GM21381 (cell line): Measurements from ENCODE around the gene ZCCHC17.

Experiments
- ATAC-seq: cut with Tn5 transposase; IDR thresholded peaks from one replicate; pipeline ENCODE4 v1.9.1; 2021; ENCODE audit warnings: mild to moderate bottlenecking, moderate library complexity; ENCODE audit not compliant: unreplicated experiment

Gene ZCCHC17

GRCh38 chr1:31389616-31390015 is 92.8 kb downstream of the ZCCHC17 start:
- no peak for ATAC-seq

GRCh38 chr1:31390071-31390470 is 93.2 kb downstream of the ZCCHC17 start:
- ATAC-seq, result no peak

DNA sequence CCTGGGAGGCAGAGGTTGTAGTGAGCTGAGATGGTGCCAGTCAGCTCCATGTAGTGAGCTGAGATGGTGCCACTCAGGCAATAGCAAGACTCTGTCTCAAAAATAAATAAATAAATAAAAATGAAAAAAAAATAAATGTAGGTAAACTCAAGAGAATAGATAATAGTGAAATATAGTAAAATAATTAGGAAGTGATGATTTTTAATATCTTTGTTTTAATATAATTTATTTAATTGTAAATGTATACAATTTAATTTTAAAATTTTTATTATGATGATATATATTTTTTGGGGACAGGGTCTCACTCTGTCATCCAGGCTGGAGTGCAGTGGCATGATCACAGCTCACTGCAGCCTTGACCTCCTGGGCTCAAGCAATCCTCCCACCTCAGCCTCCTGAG is 96.6 kb downstream of the ZCCHC17 start:
- no peak for ATAC-seq

DNA sequence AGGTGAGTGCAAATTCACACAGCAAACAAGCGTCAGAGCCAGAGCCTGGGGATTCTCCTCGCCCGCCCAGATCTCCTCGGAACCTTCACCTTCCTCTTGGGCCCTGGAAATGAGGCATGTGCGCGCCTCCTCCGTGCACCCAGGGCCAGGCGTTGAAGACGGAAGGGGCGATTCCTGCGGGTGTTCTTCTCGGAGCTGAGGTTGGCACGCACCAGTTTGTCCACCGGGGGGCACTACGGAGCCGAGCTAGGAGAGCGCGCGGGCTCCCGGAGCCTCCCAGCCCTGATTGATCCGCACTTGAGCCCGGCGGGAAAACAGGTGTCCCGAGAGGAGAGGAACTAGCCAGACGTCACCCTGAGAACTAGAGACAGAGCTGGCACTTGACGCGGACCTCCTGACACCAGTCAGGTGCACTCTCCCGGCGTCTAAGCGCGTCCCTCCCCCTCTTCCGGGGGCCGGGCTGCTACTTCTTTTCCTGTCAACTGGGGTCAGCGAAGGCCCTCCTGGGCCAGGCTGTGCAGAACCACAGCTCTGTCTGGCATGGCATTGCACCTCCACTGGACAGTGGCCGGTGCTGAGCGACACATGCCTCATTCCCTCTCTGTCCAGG is 97.9 kb downstream of the ZCCHC17 start:
- peak; percentile 62 for ATAC-seq

DNA sequence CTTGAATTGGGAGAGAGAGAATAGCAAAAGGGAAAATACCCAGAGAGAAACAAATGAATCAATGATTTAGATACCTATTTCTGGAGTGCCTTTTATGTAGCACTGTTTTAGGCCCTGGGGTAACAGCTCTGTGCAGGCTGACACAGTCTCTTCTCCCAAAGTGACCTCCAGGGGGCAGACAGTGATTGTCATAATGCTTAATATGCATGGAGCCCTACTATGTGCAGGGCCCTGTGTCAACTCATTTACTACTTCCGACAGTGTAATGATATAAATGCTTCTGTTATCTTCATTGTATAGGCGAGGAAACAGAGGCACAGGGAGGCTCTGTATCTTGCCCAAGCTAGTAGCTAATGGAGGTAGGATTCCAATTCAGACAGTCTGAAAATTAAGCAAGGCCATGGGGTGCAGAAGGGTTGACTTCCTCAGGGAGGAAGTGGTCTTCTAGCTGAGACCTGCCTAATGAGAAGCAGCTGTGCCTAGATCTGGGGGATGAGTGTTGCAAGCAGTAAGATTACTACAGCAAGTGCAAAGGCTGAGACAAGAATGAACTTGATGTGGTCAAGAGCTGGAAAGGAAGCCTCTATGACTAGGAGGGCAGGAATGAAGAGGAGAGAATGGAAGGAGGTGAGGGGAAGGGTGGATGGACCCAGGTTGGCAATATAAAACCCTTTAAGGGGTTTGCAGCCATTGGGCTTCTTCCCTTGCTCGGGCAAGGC is 100.0 kb downstream of the ZCCHC17 start:
- no peak for ATAC-seq

DNA sequence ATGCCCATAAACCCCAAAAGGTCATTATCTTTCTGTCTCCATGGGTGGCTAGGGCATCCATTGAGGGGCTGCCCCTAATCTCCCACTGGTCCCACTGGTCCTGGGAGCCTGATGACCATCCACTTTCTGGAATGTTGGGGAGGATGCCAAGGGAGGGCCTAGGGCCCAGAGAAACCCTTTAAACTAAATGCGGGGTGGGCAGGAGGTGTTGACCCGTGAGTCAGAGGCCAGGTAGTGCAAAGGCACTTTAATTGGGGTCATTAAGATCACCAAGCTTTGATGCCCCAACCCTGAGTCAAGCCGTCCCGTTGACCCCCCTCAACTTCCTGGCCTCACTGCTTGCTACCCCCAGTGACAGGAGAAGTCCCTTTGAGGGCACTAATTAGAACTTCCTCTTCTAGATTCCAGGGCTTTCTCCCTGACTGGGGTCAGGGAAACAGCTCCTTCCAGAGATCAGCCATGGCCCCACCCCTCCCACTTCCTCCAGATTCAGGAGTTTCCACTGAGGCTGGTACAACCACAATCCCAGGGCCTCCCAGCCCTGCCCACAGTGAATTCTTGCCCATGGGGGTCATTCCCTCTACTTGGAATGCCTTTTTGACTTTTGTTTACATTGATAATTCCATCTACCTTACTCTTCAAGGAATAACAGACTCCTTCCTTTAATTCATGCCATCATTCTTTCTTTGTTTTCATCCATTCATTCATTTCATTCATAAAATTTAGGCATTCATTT is 100.7 kb downstream of the ZCCHC17 start:
- no peak for ATAC-seq

GRCh38 chr1:31398246-31398645 is 101.4 kb downstream of the ZCCHC17 start:
- ATAC-seq, result no peak

- ATAC-seq, result no peak
Observed at GRCh38 chr1:31399976-31400375, 103.1 kb downstream of the ZCCHC17 start.

GRCh38 chr1:31400393-31400792 is 103.6 kb downstream of the ZCCHC17 start:
- ATAC-seq, result no peak

DNA sequence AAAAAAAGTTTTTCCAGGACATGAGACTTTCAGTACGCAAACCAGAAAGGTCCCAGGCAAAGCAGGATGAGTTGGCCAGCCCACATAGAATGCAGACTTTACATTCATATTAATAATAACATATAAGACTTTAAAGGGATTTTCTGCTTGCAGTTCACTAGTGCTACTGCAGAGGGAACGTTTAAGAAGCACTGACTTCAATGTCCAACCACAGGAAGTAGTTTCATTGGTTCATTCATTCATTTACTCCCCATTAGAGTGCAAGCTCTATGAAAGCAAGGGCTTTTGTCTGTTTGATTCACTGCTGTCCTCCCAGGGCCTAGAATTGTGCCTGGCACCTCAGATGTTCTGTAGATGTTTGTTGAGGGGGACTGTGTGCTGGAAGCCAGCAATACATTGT is 104.4 kb downstream of the ZCCHC17 start:
- ATAC-seq, result no peak

DNA sequence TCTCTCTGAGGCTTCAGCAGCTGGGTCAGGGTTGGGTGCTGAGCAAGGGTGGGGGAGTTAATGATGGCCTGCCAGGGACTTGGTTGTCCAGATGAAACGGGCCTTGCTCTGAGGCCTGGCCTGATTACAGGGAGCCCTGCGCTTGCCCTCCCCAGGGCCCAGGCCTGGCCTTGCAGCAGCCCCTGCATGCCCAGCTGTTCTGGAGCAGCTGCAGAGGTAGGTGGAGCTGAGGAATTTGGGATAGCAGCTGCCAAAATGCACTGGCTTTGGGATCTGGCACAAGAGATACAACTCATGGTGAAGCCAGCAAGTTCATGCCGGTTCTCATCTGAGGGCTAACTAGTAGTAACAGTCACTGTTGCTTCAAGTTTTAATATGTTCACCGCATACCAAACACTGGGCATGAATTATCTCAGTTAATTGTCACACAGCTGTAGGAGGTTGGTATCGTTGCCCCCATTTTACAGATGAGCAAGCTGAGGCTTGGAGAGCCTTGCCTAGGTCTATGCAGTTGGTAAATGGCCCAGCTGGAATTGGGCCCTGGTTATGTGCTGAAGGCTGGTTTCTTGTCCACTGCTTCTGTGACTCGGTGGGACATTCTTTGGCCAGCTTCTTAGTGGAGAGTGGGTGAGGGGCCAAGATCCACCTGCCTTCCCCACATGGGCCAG is 108.9 kb downstream of the ZCCHC17 start:
- no peak for ATAC-seq

- no peak for ATAC-seq
Observed at GRCh38 chr1:31407029-31407626, 110.3 kb downstream of the ZCCHC17 start.

GRCh38 chr1:31408788-31409318 is 112.0 kb downstream of the ZCCHC17 start:
- no peak for ATAC-seq

DNA sequence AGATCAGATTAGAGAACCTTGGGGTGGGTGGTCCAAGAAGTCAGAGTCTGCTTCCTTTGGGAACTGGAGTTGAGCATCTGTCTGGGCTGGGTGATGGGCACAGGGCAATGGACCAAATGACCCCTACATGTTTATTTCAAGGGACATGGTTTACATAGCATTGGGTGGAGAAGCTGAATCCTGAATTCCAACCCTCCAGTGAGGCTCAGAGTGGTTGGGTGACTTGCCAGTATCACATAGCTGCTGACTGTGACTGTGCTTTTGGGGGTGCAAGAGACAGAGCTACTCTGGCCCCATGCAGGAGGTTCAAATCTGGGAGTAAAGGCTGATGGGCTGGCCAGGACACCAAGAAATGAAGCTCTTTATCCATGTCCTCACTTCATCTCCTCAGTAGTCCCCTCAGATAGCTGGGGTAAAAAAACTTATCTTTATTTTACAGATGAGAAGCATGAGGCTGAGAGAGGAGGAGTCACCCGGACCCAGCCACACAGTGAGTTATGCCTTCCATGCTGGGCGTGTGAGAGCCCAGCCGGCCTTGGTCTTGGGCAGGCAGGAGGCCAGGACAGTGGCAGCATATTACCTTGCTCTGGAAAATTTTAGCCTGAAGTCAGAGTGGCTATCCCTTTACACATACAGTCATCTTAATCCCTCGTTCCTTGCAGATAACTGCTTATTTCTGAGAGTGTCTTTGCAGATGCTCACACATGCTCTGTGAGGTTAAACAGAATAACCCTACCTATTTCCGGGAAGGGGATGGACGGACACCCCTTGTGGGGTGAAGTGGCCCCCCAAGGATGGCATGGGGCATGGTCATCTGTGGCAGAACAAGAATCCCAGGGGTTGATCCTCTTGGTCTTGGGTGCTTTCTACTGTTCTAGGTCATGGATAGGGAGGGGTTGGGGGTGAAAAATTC is 113.4 kb downstream of the ZCCHC17 start:
- no peak for ATAC-seq

DNA sequence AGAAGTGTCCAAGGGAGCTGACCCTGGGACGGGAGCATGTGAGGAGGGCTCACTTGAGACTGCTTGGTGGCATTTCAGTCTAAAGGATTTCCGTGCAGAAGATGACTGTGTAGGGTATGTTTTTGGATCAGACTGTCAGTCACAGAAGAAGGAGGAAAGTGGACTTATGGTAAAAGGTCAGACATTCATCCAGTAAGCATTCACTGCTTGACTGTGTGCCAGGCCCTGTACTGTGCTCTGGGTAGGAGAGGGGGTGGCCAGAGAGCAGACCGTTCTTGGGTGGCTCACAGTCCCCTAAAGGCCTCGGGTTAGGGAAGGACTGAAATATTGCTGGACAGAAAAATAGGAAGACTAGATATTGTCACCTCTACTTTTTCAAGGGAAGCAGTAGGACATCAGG is 114.0 kb downstream of the ZCCHC17 start:
- ATAC-seq, result no peak

GRCh38 chr1:31412205-31412604 is 115.4 kb downstream of the ZCCHC17 start:
- no peak for ATAC-seq

GRCh38 chr1:31412732-31413404 is 116.0 kb downstream of the ZCCHC17 start, which contains the start of gene SERINC2:
Gene SERINC2, plus strand, starts transcription at chr1:31413213. Its CDS starts 53 bp downstream, at chr1:31413266.
- peak; percentile 48 for ATAC-seq

DNA sequence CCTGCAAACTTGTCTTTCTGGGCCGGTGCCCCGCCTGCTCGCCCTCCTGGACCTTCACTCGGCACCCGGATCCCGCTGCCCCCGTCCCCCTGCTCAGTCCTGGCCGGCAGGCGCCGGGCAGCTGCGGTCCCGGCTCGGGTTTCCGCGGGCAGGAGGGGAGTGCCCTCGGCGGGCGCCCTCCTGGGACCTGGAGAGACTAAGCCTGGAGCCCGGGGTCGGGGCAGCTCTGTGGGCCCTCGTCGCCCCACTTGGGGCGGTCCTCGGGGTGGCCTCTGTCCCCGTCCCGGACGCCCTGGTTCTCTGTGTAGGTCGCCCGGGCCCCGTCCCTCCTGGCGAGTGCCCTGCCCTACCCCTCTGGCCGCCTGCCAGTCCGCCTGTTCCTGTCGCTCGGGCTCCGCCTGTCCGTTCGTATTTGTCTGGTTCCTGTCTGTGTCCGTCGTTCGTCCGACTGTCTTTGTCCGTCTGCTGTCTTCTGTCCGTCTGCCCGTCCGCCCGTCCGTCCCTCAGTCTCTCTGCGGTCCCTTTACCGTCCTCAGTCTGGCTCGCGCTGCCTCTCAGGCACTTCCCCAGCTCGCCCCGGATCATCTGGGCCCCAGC is 116.7 kb downstream of the ZCCHC17 start:
- ATAC-seq, result peak; percentile 44
